GM18951 (cell line): Measurements from ENCODE around the gene C1orf52.
"Not testable (repeated sequence)": the region's sequence is repeated elsewhere in the genome, so short reads cannot be mapped to it uniquely, and the experiment has no call there.

Experiments used
- POLR2A ChIP-seq: IDR thresholded peaks from 4 replicates; pipeline ENCODE4 v1.6.1; 2011; ENCODE audit warnings: mild to moderate bottlenecking; ENCODE audit not compliant: insufficient read length, insufficient read depth; ENCODE audit errors: extremely low read depth
- in situ Hi-C: fragments of 300-500 bp; cut with MboI; formaldehyde crosslinking; loops from one replicate; pipeline ENCODE4 v1.12.0; 2022; ENCODE audit warnings: low sequenced_read_pairs, mixed read lengths, inconsistent platforms; ENCODE audit not compliant: unreplicated experiment

C1orf52 gene

DNA sequence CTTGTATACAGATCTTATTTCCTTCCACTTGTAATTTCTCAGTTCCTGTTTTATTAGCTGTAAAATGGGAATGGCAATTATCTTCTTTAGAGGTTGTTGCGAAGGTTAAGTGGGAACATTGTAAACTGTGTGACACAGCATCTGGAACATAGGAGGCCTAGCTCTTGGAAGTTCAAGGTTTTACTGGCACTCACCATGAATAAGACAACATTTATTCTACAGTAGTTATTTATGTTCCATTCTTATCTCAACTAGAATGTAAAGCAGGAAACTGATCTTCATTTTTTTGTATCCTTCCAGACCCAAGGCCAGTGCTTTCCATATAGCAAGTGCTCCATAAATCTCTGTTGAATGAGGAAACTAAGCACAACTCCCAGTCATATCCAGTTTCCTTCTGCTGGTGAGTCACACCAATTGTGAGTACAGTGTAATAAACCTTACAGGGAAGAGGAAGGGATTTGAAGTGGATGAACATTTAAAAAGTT is 15.5 kb upstream of the C1orf52 start:
- in situ Hi-C loops: no loop called here
- no peak for TF ChIP-seq POLR2A

DNA sequence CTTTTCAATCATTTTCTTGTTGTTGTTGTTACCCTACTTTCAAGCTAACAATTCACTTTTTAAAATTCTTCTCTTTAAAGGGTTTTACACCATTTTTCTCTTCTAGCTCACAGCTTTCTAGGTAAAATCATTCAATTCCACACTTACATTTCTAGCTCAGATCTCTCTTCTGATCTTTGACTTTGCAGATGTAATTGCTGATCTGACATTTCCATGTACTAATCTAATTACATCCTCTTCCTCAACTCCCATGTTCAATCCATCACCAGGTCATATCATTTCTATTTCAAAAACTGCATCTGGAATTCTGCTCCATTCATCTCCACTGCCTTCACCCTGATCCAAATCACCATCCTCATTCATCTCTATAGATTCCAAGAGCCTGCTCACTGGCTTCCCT is 13.9 kb upstream of the C1orf52 start:
- TF ChIP-seq POLR2A: no peak
- in situ Hi-C loops: no loop called here

GRCh38 chr1:85268801-85269585 is 9.5 kb upstream of the C1orf52 start:
- in situ Hi-C loops: loop anchor here (10.0 kb wide), 1 partner anchor 324 kb away; no protein-coding TSS in a partner anchor
- no peak for TF ChIP-seq POLR2A

DNA sequence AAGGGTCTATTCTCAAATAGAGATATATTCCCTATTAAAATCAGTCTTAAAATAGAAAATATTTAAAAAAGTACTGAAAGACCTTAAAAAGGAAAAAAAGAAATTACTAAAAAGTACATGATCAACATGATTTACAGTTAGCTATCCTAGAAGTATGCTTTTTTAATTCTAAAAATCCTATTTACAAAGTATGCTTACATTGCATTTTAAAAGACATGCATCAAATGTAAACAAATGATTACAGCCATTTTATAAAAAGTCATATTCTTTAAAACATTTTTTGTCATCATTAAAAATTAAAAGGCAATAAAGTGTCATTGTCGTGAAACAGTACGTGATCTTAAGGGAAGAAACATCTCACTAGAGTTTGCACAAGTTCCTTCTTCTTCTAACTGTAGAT is 7.9 kb upstream of the C1orf52 start:
- no peak for TF ChIP-seq POLR2A
- in situ Hi-C loops: loop anchor here (10.0 kb wide), 1 partner anchor 323 kb away; no protein-coding TSS in a partner anchor

GRCh38 chr1:85264150-85264549 is 4.7 kb upstream of the C1orf52 start:
- in situ Hi-C loops: loop anchor here (10.0 kb wide), 1 partner anchor 319 kb away; no protein-coding TSS in a partner anchor
- TF ChIP-seq POLR2A: no peak

DNA sequence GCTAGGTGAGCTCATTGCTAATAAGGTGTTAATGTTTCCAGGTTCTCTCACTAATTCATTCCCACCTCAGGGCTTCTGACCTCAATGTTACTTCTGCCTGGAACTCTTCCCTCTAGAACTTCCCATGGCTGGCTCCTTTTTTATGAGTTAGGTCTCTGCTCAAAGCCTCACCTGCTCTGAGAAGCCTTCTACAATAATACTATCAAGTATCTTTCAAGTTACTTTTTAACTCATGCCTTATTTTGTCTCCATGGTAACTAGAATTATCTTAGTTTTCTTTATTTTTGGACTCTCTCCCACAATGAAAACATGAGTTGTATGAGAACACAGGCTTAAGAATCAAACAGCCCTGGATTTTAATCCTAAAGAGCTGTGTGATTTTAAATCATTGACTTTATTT is 3.5 kb upstream of the C1orf52 start:
- TF ChIP-seq POLR2A: no peak

GRCh38 chr1:85259912-85260274 is 431 bp upstream of the C1orf52 start:
- in situ Hi-C loops: loop anchor here (10.0 kb wide), 1 partner anchor 315 kb away; no protein-coding TSS in a partner anchor
- no peak for TF ChIP-seq POLR2A

More for the DNA sequence above, 3.5 kb upstream of the C1orf52 start:
- in situ Hi-C loops: loop anchor here (10.0 kb wide), 1 partner anchor 318 kb away; no protein-coding TSS in a partner anchor

DNA sequence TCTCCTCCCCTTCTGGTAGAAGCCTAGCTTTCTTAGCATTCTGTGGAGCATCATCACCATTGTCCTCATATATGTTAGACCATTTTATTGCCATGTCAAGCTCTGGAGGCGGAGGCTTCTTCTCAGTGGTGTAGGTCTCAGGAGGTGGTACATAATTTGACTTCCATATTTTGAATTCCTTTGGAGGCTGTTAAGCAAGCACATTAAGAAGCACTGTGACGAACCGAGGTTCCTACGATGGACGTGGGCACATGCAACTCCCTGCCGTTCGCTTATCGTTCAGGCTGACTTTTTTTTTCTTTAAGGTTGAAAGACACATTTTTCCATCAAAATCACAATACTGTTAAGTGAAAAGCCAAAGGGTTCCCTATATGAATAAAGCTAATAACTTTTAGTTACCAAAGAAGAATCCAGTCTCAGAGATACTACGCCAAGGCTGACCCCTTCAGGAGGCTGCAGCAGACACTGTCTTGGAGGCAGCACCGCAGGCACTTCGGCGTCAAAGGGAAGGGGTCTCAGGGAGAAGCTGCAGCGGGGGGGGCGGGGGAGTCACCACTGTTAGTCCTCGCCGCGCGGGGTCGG is 835 bp downstream of the C1orf52 start:
- TF ChIP-seq POLR2A: no peak
- in situ Hi-C loops: no loop called here

GRCh38 chr1:85249042-85249441 is 10.4 kb downstream of the C1orf52 start:
- in situ Hi-C loops: not testable (repeated sequence)

DNA sequence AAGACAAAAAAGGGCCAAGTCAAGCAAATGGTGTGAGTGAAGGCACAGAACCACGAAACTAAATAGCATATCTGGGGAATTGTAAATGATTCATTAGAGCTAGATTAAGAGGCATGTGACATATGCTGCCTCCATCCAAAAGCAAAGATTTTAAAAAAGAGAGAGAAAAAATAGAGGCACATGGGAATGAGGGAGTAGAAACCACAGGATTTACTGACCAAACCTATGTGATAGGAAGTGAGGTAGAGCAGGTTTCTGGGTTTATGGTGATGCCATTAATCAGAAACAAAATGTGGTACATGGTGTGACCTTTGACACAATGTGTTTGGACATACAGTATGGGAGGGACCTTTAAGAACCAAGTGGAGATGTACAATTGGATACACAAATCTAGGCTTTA is 13.6 kb downstream of the C1orf52 start:
- no peak for TF ChIP-seq POLR2A
- in situ Hi-C loops: no loop called here

DNA sequence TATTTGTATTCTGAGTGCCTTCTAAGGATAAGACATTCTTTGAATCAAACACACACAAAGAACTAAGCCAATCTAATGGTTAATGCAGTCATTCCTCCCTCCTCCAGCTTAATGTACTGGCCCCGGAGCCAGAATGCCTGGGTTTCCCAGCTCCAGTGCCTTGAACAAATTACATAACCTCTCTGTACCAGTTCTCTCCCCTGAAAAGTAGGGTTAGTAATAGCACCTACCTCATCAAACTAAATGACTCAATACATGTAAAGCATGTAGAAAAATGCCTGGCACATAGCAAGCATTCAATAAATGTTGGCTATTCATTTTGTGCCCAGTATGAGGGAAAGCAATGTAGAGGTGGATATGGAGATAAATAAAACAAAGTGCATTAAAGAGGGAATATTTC is 14.0 kb downstream of the C1orf52 start:
- no peak for TF ChIP-seq POLR2A
- in situ Hi-C loops: no loop called here

- in situ Hi-C loops: no loop called here
- no peak for TF ChIP-seq POLR2A
Measured at GRCh38 chr1:85244271-85245061, 15.0 kb downstream of the C1orf52 start.

- no peak for TF ChIP-seq POLR2A
- in situ Hi-C loops: no loop called here
Measured at GRCh38 chr1:85243372-85243771, 16.1 kb downstream of the C1orf52 start.
